Spleen (tissue), 7 donors: ENCODE results near the gene MEX3D.

Source experiments
- CTCF ChIP-seq, 11 experiments: fragments of 200-600 bp in 7 of 11; fragments of 450-650 bp in 4 of 11; sonication (generic) in 4 of 11; IDR thresholded peaks in 8 of 11; conservative IDR thresholded peaks in 3 of 11; 1 replicate in 7 of 11; 2 replicates in 4 of 11; pipeline versions ENCODE4 v1.4.0 to v1.8.0; 2016 to 2021; ENCODE audit warnings: antibody characterized with exemption in 11 of 11, inconsistent platforms in 4 of 11, mild to moderate bottlenecking in 1 of 11
- POLR2A ChIP-seq, 3 donors: fragments of 450-650 bp; IDR thresholded peaks; one replicate each; pipeline ENCODE4 v1.5.1; 2017; ENCODE audit warnings: antibody characterized with exemption in 3 of 3, mild to moderate bottlenecking in 1 of 3
- POLR2AphosphoS5 ChIP-seq, 3 donors: sonication (generic); formaldehyde crosslinking; IDR thresholded peaks; one replicate each; pipeline ENCODE4 v1.5.1; 2017; ENCODE audit warnings: antibody characterized with exemption in 3 of 3
- donor health status: DM: no; HTN: no; CAD: no; lungs with moderate emphysema.
- donor health status: DM: no; HTN: no; CAD: no.
- donor health status: DM: no; HTN: no; CAD: no.

GRCh38 chr19:1561236-1561842 lies 6.8 kb downstream of the MEX3D start:
- TF ChIP-seq POLR2A (IDR thresholded peaks at IDR 0.05) (no peak), CTCF (IDR thresholded peaks at IDR 0.05 in 8 of 11, conservative IDR thresholded peaks at IDR 0.05 in 3 of 11) (no peak), POLR2AphosphoS5 (IDR thresholded peaks at IDR 0.05) (no peak)
